ENCODE data around the gene KRTAP23-1.

- TF ChIP-seq SP1 (IDR thresholded peaks at IDR 0.05; ENCODE audit: low read depth, low read length) (no peak), POLR2A (IDR thresholded peaks at IDR 0.05; ENCODE audit: control extremely low read depth in 1 of 2, low read depth in 2 of 2, low read length in 2 of 2) (no peak), CHD1 (IDR thresholded peaks at IDR 0.05; ENCODE audit: low read depth, low read length) (no peak), BACH1 (IDR thresholded peaks at IDR 0.05; ENCODE audit: low read length) (no peak), EP300 (IDR thresholded peaks at IDR 0.05; ENCODE audit: borderline replicate concordance in 1 of 2, low read depth in 2 of 2, low read length in 2 of 2) (no peak), CTCF (IDR thresholded peaks at IDR 0.05; ENCODE audit: control extremely low read depth in 1 of 3, insufficient read depth in 1 of 3, low read depth in 1 of 3, low read length in 3 of 3) (no peak), POU5F1 (IDR thresholded peaks at IDR 0.05; ENCODE audit: low read depth, low read length) (no peak), JUN (IDR thresholded peaks at IDR 0.05; ENCODE audit: low read depth, low read length) (no peak), POLR2AphosphoS5 (IDR thresholded peaks at IDR 0.05; ENCODE audit: low read depth, low read length) (no peak), TCF12 (IDR thresholded peaks at IDR 0.05; ENCODE audit: low read depth, low read length) (no peak), HDAC6 (IDR thresholded peaks at IDR 0.05; ENCODE audit: low read depth, low read length) (no peak), CBX5 (IDR thresholded peaks at IDR 0.05; ENCODE audit: low read depth, low read length) (no peak), EZH2 (IDR thresholded peaks at IDR 0.05; ENCODE audit: low read depth, low read length, severe bottlenecking) (no peak)
Observed at GRCh38 chr21:30348506-30348905, at the start of gene KRTAP23-1.

Measured in H1 (cell line).